GM21723 (cell line): ENCODE results near the gene SEC11A.

Experiments used
- ATAC-seq: cut with Tn5 transposase; IDR thresholded peaks from one replicate; pipeline ENCODE4 v1.9.1; 2021; ENCODE audit warnings: mild to moderate bottlenecking, moderate library complexity; ENCODE audit not compliant: unreplicated experiment

The SEC11A gene

DNA sequence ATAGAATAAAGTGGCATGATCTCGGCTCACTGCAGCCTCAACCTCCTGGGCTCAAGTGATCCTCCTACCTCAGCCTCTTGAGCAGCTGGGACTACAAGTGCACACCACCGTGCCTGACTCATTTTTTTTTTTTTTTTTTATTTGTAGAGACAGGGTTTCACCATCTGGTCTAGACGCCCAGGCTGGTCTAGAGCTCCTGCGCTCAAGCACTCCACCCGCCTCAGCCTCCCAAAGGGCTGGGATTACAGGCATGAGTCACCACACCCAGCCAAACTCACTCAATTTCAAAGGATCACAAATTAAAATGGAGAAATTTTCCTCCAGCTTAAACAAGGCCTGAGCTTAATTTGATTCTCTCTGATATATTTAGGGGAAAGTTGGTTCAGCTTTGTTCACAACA, 30.6 kb downstream of the SEC11A start:
- ATAC-seq, result no peak

DNA sequence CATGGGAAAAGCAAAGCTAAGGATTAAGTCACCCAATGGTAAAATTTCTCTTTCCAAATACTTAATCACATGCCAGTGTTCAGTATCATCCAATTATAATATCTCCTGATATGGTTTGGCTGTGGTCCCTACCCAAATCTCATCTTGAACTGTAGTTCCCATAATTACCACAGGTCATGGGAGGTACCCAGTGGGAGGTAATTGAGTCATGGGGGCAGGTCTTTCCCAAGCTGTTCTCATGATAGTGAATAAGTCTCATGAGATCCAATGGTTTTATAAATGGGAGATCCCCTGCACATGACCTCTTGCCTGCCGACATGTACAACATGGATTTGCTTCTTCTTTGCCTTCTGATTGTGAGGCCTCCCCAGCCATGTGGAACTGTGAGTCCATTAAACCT, 31.8 kb downstream of the SEC11A start:
- no peak for ATAC-seq

DNA sequence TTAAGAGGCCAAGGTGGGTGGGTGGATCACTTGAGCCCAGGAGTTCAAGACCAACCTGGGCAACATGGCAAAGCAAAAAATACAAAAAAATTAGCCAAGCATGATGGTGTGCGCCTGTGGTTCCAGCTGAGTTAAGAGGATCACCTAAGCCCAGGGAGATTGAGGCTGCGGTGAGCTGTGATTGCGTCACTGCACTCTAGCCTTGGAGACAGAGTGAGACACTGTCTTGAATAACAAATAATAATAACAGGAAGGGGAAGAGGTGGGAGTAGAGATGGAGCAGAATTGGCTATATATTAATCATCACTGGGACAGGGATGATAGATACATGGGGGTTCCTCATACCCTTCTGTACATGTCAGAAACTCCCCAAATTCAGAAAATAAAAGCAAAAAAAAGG, 34.1 kb downstream of the SEC11A start:
- ATAC-seq, result no peak

DNA sequence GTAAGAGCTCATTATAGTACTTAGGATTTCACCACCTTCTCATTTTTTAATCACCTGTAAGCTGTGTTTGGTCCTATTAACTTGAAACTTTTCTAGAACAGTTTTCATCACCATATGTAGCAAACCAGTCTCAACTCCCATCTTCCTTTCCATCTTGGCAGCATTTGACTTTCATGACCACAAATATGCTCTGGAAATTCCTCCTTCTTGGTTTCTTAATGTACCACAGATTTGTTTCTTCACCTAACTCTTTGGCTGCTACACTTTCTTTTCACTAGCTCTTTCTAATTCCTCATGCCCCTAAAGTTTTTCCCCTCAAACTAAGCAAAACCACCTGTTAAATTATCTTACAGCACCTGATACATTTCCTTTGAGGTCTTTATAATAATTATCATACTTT, 44.7 kb downstream of the SEC11A start:
- ATAC-seq, result no peak

DNA sequence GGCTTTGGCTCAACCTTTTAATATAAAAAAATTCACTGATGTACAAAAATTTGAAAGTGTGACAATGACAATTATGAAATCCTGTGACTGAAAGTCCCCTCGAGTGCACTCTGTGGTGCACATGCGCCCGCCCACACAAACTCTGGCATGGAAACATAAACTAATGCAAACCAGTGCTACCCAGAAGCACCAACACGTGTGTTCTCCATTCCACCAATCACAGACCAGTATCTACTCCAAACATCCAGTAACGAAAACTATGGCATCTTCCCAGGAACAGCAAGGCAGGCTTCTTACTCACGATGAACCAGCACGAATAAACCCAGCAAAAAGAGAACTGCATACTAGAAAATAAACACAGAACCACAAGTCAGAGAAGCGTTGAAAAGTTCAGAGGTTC, 46.2 kb downstream of the SEC11A start:
- no peak for ATAC-seq

DNA sequence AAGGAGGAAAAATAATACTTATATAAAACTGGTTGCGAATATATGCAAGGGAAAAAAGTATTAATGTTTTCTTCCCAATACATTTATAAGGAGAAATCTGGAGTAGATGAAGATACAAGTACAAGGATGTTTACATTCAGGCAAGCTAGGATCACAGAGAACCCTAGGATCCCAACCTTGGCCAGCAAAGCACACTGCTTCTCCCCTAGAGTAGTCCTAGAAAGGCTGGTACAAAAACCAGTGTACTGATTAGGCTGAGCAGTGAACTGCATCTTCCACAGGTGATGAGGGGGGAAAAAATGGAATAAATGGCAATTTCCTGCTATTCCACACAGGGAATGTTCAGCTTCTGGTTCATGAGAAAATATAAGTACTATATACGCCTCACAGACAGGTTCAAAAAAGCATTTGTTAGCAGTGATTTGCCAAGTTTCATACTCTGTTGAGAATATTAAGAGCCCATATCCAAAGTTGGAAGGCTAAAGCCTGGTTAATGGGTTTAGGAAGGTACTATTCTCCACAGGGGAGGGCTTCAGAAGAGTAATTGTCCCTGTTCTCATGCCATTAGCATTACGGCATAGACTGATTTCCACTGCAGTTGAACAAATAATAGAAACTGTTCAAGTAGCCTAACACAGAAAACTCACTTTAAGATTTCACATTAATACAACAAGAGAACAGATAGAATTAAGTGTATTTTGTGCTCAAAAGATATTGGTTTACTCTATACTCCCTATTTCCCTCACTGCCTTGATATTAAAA, 47.5 kb downstream of the SEC11A start:
- ATAC-seq, result no peak

DNA sequence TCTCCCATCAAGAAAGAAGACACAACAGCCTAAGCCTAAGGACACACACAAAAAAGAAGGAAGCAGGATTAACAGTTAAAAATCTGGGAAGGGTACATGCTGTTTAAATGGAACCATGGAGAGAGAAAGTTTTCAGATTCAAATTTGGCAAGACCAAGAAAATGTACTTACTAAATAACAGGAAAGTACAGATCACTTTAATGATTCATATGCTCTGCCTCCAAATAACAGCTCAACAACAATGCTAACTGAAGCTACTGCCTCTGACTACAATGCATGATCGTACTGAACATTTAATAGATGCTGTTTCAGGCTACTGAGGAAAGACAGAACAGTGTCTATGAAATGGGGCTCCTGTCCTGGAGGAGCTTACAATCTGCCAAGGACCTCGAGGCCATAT, 49.6 kb downstream of the SEC11A start:
- ATAC-seq, result no peak

DNA sequence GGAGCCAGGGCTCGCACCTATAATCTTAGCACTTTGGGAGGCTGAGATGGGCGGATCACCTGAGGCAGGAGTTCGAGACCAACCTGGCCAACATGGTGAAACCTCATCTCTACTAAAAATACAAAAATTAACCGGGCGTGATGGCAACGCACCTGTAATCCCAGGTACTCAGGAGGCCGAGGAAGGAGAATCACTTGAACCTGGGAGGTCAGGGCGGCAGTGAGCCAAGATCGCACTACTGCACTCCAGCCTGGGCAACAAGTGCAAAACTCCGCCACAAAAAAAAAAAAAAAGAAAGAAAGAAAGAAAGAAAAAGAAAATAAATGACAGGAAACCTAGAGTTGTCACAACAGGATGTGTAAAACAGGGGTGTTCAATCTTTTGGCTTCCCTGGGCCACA, 54.9 kb downstream of the SEC11A start:
- ATAC-seq, result no peak

DNA sequence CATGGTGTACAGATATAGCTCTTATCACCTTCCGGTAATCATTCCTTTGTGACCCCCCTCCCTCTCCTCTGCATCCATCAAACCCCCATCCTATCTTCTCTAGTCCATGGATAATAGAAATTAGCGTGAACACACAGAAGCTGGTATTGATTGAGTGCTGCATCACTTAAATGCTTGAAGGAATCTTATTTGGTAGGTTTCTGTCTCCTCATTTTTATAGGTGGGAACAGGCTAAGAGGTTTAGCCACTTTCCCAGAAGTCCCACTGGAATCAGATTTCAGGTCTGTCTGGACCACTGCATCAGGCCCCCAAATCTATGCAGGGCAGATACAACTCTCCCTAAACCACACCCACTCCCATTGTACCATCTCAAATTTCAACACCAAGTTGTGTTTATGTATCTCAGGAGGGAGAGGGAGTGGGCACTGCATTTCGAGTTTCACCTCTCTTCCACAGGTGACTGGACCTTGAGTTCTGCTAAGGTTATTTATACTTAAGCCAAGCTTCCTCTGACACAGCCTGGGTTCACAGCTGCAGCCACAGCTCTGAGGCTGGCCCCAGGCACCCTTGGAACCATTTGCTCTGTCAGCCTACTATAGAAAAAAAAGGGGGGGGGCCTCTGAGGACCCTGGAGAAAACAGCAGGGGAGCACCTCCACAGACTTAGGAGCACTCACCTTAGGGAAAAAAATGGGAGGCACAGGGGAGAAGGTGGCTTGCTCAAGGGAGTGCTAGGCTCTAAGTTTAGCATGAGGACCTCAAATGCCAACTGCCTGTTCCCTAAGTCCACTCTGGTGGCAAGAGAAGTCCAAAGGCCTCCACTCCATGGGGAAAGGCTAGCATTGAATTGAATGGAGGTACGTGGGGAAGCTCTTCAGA, 55.8 kb downstream of the SEC11A start:
- no peak for ATAC-seq

DNA sequence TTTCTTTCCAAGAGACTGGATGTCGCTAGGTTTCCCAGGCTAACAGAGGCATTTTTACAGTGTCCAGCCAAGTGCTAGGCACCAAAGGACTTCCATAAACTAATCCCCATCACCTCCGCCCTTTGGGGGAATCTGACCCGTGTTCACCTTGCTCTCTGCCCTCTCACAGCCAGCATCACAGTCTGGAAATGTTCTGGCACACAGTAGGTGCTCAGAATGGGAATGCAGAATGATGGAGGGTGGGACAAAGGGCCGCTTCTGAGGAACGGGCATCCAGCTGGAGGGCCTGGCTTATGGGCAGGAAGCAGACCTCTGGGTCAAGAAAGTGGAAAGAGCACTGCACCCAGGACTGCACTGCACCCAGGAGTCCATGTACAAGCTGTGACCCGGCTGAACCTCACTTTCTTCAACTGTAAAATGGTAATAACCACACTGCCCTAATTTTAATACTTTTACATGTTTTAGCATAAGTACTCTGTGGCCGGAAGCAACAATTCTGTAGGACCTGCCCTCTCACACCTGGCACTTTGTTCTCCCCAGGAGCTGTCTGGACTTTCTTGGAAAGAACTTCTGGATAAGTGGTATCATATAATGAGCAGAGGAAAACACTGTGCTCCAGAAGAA, 57.0 kb downstream of the SEC11A start:
- no peak for ATAC-seq

DNA sequence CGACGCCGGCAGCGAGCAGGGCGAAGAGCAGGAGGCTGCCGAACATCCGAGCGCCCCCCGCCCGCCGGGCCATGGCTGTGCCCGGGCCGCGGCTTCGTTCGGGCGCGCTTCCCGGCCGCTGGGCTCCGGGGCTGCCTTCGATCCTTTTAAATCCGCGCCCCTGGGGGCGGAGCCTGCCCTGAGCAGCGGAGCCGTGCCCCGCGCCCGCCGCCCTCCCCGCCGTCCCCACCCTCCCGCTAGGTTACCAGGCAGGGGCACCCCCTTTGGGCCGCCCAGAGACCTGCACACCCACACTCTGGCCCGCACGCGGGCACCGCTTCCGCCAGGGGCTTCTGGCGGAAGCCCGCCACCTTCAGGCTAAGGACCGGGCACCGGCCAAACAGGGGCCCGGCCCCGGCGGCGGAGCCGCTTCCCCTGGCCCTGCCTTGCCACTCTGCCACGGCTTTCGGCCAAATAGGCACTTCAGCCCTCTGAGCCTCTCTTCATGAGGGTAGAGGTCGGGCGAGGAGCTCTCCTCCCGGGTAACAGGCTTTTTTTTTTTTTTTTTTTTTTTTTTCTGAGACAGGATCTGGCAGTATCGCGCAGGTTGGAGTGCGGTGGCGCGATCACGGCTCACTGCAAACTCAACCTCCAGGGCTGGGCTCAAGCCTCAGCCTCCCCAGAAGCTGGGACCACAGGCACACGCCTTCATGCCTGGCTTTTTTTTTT, 57.7 kb downstream of the SEC11A start, which contains the start of gene NMB:
Gene NMB (minus strand): TSS at position 120 of the 708 bp plus-strand sequence. CDS start 47 bp downstream, at position 73.
- peak; percentile 61 for ATAC-seq

DNA sequence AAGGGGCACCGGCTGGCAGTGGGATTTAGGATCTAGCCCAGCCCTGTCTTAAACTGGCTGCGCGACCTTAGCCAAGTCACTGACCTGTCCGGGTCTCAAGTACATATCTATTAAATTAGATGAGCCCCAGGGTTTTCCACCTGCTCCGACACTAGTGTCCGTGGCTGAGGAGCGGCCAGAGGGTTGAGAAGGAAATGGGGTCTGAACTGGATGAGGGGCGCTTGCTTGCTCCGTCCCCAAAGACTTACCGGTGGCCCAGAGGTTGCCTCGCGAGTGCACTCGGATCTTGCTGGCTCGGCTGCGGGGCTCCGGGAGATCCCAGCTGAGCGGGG, 58.2 kb downstream of the SEC11A start:
- no peak for ATAC-seq

DNA sequence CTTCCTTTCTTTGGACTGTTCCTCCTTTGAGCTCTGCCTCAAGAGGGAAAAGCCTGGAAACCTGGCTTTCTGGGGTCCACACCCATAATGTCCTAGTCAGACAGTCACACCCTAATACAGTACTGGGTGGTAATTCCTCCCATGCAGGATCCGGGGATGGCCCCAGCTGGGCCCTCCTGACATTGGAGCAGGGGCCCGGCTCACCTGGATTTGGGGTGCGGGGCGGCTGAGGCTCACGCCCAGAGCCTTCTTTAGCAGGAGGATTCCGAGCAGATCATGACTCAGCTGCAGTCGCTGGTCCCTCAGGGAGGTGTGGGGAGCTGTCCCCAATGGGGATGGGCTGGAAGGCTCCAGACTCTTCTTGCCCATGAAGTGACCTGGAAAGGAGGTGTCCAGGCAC, 59.0 kb downstream of the SEC11A start:
- ATAC-seq, result no peak

DNA sequence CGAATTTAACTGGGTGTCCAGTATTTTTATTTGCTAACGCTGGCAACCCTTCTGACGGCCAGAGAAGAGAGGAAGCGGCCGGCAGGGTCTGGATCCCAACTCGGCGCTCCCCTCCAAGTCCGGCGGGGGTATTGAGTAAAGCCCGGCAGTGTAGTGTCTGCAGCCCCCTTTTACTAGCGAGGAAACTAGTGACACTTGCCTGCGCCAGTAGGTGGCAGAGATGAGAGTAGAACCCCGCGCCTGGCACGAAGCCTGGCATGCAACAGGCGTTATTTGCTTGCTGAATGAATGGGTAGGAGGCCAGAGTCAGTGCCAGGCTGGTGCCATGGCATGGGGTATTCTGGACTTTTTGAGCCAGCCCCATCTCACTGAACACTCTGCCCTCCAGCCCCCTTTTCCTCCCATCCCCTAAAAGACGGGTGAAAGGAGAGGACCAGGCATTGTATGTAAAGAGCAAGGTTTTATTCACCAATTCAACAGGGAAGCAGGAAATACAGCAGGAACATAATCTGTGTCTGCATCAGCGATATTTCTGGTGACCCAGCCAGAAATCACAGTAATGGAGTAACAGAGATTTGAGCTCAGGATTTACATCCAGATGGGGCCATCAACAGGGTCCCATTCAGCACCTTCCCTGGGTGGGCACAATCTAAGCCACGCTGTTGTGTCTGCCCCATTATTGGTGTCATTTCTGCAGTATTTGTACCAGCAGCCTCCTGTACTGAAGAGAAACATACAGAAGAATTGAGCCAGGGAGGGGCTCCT, 61.1 kb downstream of the SEC11A start:
- ATAC-seq, result peak; percentile 40

DNA sequence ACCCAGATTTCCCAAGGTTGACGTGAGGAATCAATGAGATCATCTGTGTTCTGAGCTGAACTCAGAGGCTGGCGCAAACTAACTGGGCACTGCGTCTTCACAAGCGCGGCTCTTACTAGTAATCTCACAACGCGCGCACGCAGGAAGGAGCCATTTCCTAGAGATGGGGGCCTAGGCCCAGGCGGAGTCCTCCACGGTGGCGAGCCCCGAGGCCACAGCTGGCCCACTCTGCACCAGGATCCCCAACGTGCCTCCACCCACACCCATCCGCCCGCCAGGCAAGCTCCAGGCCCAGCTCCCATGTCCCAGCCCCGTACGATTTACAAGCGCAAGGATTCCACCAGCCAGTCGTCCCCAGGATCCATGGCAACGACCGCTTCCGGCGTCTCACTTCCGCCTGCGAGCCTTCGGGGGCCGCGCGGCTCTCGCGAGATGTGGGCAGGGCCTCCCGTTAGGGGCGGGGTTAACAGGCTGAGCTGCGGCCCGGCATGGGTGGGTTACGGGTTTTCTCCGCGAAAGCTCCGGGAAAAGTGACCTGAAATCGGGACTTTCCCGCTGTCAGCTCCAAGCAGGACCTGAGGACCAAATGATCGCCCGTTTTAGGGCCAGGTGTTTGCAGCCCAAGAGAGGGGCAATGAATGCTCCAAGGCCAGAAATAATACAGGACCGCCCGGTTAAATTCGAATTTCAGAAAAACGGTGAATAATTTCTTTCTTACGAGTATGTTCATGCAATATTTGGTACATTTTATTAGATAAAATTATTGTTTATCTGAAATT, 61.8 kb downstream of the SEC11A start, which contains the start of gene WDR73:
Gene WDR73 (minus strand): TSS at position 374 of the 779 bp plus-strand sequence. CDS start 9 bp downstream, at position 365.
- peak; percentile 87 for ATAC-seq

DNA sequence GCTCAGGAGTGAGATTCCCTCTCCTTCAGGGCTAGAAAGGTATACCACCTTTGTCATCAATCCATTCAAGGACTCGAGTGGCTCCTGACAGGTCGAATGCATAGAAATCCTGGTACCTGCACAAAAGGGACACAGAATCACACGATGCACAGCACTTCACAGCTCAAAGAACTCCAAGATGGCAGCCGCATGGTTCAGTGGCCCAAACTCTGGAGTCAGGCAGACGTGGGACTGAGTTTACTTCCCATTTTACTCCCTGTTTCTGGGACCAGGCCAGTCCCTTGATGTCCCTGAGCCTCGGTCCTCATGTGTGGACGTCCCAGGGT, 62.4 kb downstream of the SEC11A start:
- ATAC-seq, result no peak

DNA sequence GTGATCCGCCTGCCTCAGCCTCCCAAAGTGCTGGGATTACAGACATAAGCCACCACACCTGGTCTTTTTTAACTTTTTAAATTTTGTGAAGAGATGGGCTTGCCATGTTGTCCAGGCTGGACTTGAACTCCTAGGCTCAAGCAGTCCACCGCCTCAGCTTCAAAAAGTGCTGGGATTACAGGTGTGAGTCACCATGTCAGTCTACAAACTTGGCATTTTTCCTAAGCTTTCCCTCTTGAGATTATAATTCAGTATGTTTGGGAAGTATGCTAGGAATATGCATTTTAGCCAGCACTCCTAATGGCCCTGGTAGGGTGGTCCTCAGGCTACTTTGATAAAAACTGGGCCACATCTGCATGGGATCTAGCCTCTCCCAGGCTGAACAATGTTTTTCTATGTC, 66.2 kb downstream of the SEC11A start:
- ATAC-seq, result no peak

DNA sequence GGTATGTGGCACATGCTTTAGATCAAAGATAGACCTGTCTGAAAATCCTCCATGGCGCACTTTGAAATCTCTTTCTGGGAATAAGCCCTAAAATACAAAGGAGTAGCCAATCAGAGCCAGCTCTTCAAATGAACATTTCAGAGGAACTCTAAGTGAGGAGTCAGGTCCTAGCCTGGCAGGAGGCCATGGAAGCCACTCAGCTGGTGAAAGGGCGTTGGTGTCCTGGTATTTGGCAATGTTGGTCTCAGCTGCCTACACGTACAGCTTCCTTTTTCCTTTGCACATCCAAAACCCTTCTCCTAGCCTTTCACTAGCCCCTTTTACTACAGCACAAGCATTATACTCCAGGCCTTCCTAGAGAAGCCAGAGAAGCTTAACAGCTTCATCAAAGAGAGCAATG, 67.4 kb downstream of the SEC11A start:
- ATAC-seq, result no peak

DNA sequence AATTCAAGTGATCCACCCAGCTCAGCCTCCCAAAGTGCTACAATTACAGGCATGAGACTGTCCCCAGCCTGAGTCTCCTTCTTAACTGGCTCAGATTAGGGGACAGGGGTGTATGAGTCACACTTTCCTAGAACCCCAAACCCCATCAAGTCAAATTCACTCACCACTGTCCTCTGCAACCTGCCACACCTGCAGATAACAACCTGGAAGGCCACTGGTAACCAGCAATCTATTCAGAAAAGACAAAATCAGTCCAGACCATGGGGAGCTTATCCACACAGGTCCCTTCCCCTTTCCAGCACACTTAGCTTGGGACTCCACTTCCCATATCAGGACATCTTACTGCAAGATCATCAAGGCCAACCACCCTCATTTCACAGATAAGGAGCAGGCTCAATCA, 68.2 kb downstream of the SEC11A start:
- ATAC-seq, result no peak

DNA sequence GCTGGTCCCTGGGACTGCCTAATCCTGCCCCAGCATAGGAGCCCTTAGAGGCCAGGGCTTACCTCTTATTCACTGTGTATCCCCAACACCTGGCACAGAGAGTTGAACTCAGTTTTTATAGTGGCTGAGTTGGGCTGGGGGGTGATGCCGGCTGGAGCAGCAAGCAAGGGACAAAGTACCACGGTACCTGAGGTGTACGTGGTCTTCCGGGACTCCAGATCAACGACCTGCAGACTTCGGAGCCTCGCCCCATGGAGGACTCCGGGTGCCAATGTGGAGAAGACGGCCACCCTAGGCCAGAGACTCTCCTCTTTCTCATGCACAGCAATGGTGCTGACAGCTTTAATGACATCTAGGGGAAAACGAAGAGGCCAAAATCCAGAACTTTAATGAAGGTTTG, 69.9 kb downstream of the SEC11A start:
- no peak for ATAC-seq
